GM19324 (cell line): ENCODE measurements around the gene ANO5.

Source experiments
- ATAC-seq: cut with Tn5 transposase; IDR thresholded peaks from one replicate; pipeline ENCODE4 v1.9.1; 2021; ENCODE audit warnings: mild to moderate bottlenecking, moderate library complexity; ENCODE audit not compliant: unreplicated experiment, low FRiP score

ANO5 gene

DNA sequence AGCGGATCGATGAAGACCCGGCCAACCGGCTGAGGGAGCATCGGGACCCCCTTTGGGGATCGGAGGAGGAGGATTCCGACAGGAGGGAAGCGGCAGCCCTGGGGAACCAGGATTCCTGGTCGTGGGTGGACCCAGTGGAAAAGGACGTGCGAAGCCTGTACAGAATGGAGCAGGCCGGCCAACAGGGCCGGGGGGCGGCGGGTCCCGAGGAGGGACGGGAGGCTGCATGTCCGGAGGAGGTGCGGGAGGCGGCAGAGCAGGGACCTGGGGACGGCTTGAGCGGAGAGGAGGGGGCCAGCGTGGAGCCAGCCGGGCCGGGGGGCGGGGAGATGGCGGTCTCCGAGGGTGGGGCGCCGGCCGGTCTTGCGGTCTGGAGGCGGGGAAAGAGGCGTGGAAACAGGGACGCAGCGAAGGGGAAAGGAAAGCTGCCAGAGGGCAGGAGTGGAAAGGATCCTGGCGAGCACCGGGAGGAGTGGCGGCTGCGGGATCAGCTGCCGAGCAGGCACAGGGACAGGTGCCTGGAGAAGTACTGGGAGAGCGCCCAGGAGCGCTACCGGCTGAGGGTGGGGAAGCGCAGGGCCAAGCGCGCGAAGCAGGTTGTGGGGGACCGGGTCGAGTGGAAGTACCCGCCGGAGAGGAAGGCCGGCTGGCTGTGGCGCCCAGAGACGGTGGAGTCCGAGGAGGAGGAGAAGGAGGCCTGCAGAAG is at the start of gene ANO5:
Gene ANO5 (plus strand): TSS at position 444 of the 706 bp plus-strand sequence. CDS start 408 bp downstream, outside the sequence.
- ATAC-seq = peak; percentile 62

GRCh38 chr11:22151649-22152197 is 41.2 kb upstream of the ANO5 start:
- ATAC-seq = no peak

- no peak for ATAC-seq
Observed at GRCh38 chr11:22157531-22157930, 35.4 kb upstream of the ANO5 start.

DNA sequence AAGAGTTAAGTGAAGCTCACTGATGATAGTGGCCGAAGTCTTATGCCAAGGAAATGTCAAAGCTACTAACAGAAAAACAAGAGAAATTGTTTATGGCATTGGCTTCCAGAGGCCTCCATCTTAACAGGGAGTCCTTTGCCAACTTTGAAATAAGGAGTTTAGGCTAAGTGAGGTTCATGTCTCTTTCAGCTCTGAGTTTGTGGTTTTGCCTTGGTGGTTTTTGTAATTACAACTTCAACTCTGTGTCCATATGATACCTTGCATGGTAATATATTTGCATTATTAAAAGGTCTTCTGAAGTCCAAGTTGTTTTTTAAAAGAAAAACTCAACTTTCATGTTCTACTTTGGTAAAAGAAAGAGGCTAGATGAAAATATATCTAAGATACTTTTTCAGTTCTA is 31.4 kb upstream of the ANO5 start:
- no peak for ATAC-seq

DNA sequence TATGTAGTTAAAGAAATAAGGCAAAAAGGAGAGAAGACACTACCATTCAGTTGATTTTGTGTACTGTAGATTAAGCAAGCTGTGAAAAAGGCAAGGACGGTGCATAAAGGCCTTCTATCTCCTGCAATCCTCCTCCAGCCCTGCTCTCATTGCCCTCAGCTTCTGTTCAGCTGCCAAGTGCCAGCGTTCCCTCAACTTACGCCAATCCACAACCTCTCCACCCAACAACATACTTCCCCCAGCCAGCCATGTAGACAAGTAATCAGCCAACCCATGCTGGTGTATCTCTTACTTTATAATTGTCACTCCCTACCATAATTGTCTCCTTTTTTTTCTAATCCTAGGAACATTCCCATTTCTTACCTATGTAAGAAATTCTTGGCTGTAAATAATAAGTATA is 30.1 kb upstream of the ANO5 start:
- ATAC-seq = no peak

DNA sequence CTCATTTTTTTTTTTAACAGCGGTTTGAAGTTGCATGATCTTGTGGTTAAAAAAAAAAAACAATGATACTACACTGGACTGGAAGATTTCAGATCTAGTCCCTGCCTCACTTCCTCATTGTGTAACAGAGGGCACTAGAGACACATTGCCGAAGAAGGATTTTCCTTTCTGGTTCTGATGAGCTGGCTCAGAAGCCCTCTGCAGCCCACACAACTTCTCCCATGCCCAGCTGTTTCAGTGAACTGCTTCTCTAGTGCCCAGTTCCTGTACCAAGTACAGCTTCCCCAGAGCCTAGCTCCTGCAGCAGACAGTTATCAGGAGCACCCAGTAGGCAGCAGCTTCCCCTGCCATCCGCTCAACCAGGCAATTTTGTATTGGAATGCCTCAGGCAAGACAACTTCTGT is 29.5 kb upstream of the ANO5 start:
- peak; percentile 89 for ATAC-seq

- no peak for ATAC-seq
Observed at GRCh38 chr11:22165087-22165486, 27.8 kb upstream of the ANO5 start.

DNA sequence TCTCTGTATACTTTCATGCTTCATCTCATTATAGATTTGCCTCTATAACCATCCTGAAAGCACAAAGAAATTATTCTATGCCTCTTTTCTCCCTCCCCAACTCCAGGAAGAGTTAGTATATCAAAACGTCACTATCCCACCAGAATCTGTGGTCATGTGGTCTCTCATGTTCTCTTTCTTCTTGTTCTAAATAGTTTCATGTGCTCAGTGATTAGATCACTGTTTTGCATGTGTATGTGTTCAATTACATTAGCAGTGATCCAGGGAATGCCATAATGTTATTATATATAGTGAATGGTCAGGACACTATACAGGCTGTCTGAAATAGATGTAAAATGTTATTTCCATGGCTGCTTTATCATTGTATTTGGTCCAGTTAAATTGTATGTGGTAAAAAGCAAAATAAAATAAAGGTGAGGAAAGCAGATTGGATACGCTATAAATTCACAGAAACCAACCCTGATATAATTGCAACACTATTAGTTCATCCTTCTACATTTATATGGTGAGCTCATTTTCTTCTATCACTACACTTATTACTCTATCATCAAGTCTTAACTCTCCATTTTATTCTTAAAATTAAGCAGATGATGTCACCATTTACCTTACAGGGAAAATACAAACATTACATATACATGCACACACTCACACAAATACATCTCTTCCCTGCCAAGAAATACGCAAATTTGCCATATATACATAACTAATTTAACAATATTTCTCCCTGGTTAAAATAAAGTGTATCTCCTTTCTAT is 26.9 kb upstream of the ANO5 start:
- no peak for ATAC-seq

- ATAC-seq = no peak
Observed at GRCh38 chr11:22169833-22170232, 23.1 kb upstream of the ANO5 start.

GRCh38 chr11:22173532-22173931 is 19.4 kb upstream of the ANO5 start:
- ATAC-seq = no peak

GRCh38 chr11:22177186-22177585 is 15.7 kb upstream of the ANO5 start:
- ATAC-seq = no peak

GRCh38 chr11:22179626-22180025 is 13.3 kb upstream of the ANO5 start:
- ATAC-seq = no peak

DNA sequence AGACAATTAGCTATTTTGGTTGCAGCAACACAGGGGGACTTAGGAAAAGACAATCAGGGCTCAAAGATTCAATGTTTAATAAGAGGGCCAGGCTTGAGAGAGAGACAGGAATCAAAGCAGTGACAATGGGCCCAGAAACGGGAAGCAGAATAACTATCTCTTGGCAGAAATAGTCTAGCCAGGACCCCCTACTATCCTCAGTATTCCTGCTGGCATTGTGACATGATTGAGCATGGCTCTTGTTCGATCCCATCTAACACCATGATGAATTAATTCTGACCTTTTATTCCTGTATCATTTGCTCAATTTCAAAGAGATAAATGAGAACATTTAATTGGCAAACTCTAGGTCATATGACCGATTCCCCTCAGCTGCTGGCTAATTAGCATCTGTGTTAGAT is 12.8 kb upstream of the ANO5 start:
- no peak for ATAC-seq

DNA sequence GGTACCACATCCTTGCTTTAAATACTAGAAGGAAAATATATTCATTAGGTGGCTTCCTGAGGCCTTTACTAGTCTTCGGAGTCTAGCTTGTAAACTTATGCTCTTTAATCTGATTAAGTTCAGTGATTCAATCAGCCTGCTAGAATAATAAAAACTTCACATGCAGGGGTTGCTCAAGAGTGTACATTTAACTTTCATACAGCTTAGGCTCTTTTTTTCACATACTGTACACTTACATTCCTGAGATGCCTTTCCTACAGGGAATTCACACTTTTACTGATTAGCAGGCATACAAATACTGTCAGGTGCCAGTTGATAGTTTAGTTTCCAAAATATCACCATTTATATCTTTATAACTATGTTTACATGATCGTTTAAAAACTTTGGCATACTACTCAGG is 3.2 kb upstream of the ANO5 start:
- ATAC-seq = no peak

DNA sequence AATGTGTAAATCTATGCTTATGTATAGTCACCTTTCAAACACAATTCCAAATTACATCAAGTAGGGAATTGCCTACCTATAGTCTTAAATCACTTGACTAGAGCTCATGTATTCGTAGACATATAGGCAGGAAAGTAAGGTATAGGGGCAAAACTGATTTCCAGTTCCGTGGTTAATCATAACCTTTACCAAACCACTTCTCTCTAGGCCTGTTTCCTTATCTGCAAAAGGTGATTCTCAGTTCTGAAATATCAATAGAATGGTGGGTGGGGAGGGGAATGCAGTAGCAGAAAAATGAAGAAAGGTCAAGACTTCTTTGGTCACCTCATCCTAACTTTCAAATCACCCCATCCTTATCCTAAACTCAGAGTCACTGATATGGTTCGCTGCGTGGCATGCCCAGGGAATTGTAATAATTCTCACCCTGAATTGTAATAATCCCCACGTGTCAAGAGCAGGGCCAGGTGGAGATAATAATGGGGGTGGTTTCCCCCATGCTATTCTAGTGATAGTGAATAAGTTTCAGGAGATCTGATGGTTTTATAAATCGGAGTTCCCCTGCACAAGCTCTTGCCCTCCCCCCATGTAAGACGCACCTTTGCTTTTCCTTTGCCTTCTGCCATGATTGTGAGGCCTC is 1.9 kb upstream of the ANO5 start:
- peak; percentile 31 for ATAC-seq

DNA sequence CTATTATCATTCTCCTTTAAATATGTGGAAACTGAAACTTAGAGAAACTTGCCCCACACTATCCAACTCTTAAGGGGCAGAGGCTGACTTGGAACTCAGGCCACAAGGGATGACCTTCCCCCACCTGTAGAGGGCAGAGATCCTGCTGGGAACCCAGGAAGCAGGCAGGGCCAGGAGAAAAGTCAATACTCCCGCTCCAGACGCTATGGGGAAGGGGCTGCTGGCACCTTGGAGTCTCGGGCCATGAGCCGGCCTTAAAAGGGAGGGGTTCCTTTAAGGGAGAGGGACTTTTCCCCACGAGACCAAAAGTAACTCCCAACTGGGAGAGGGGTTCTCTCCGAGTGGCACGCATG is 620 bp upstream of the ANO5 start:
- no peak for ATAC-seq

DNA sequence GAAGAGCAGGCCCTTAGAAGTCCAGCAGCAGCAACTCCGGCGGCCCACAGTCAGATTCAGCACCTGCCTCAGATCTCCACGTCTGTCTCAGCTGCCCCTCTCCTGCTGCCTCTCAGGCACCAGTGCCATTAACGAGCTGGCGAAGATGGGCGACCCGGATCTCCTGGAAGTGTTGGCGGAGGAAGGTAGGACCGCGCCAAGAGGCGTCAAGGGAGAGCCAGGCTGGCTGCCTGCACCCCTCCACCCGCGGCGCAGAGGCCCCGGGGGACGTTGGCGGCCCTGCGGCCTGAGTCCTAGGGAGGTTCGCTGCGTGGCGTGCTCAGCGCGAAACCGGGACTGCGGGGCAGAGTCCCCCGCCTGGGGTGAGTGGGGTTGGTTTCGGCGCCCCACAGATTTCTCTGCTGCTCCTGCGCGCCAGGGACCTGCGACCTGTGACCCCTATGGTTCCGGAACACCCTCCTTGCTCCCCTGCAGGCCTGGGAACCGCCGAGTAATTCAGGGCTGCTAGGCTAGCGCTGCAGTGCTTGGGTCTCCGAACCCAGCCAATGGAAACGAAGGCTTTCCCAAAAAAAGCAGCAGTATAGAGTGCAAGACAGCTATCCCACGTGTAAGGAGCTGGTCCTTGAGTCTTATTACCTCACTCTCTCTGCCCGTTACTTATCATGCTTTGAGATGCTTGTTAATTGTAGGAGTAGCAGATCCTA is 615 bp downstream of the ANO5 start:
- peak; percentile 45 for ATAC-seq

- ATAC-seq = no peak
Observed at GRCh38 chr11:22194306-22194705, 1.4 kb downstream of the ANO5 start.

- no peak for ATAC-seq
Observed at GRCh38 chr11:22194907-22195306, 2.0 kb downstream of the ANO5 start.

- no peak for ATAC-seq
Observed at GRCh38 chr11:22197139-22198005, 4.5 kb downstream of the ANO5 start.
